HepG2 (cell line): ENCODE results near the gene METTL21C.

Experiments used
- CTCF ChIP-seq: sonication (generic); formaldehyde crosslinking; IDR thresholded peaks from 2 replicates; pipeline ENCODE4 v1.5.0; 2020; ENCODE audit warnings: mild to moderate bottlenecking, missing genetic modification reagents, moderate library complexity
- EP300 ChIP-seq, 3 experiments: sonication (generic) in 1 of 3; formaldehyde crosslinking in 1 of 3; IDR thresholded peaks; 2 replicates each; pipeline versions ENCODE4 v1.5.1 to v1.6.1; 2011 to 2020; ENCODE audit warnings: low read depth in 2 of 3, low read length in 2 of 3, borderline replicate concordance in 1 of 3, improper control_type of control experiment in 1 of 3, mild to moderate bottlenecking in 1 of 3, missing genetic modification reagents in 1 of 3, moderate library complexity in 1 of 3
- EZH2 ChIP-seq: conservative IDR thresholded peaks from 2 replicates; pipeline ENCODE4 v1.6.1; 2012; ENCODE audit warnings: mild to moderate bottlenecking, low read depth, low read length, moderate library complexity
- HIVEP1 ChIP-seq: sonication (generic); formaldehyde crosslinking; IDR thresholded peaks from 2 replicates; pipeline ENCODE4 v1.4.0; 2020; ENCODE audit warnings: mild to moderate bottlenecking, missing genetic modification reagents
- HNF1A ChIP-seq, 2 experiments: sonication (generic) in 1 of 2; formaldehyde crosslinking in 1 of 2; IDR thresholded peaks; 2 replicates each; pipeline versions ENCODE4 v1.4.0 to v1.6.1; 2016 to 2020; ENCODE audit warnings: borderline replicate concordance in 1 of 2, low read depth in 1 of 2, mild to moderate bottlenecking in 1 of 2, missing genetic modification reagents in 1 of 2
- NFATC3 ChIP-seq: sonication (generic); formaldehyde crosslinking; IDR thresholded peaks from 2 replicates; pipeline ENCODE4 v1.5.1; 2020; ENCODE audit warnings: mild to moderate bottlenecking, missing genetic modification reagents
- RFX5 ChIP-seq: IDR thresholded peaks from 2 replicates; pipeline ENCODE4 v1.6.1; 2011; ENCODE audit warnings: low read depth, low read length, improper control_type of control experiment
- SRF ChIP-seq: IDR thresholded peaks from 2 replicates; pipeline ENCODE4 v1.6.1; 2011; ENCODE audit warnings: mild to moderate bottlenecking, low read depth, low read length, moderate library complexity
- YEATS2 ChIP-seq: sonication (generic); formaldehyde crosslinking; IDR thresholded peaks from 2 replicates; pipeline ENCODE4 v1.4.0; 2020; ENCODE audit warnings: missing genetic modification reagents, borderline replicate concordance
- ZNF138 ChIP-seq: sonication (generic); formaldehyde crosslinking; IDR thresholded peaks from 2 replicates; pipeline ENCODE4 v1.5.0; 2020; ENCODE audit warnings: mild to moderate bottlenecking, low read depth, missing genetic modification reagents
- ZNF24 ChIP-seq: fragments of 450-650 bp; IDR thresholded peaks from 2 replicates; pipeline ENCODE4 v1.6.1; 2017; ENCODE audit warnings: antibody characterized with exemption, mild to moderate bottlenecking
- ZNF549 ChIP-seq: sonication (generic); formaldehyde crosslinking; IDR thresholded peaks from 2 replicates; pipeline ENCODE4 v1.5.0; 2020; ENCODE audit warnings: missing genetic modification reagents
- ZNF609 ChIP-seq: sonication (generic); formaldehyde crosslinking; IDR thresholded peaks from 2 replicates; pipeline ENCODE4 v1.4.0; 2020; ENCODE audit warnings: mild to moderate bottlenecking, missing genetic modification reagents, borderline replicate concordance

- TF ChIP-seq HNF1A (IDR thresholded peaks at IDR 0.05; ENCODE audit: low read depth) (no peak), HNF1A (CRISPR knock-in tag; IDR thresholded peaks at IDR 0.05; ENCODE audit: borderline replicate concordance) (no peak), ZNF138 (CRISPR knock-in tag) (no peak), EP300 (IDR thresholded peaks at IDR 0.05; ENCODE audit: low read depth in 2 of 2, low read length in 2 of 2) (no peak), EP300 (CRISPR knock-in tag; IDR thresholded peaks at IDR 0.05; ENCODE audit: borderline replicate concordance) (no peak), ZNF24 (no peak), RFX5 (no peak), EZH2 (no peak), YEATS2 (CRISPR knock-in tag) (no peak), ZNF549 (CRISPR knock-in tag) (no peak), ZNF609 (CRISPR knock-in tag) (no peak), CTCF (CRISPR knock-in tag) (no peak), NFATC3 (CRISPR knock-in tag) (no peak), HIVEP1 (CRISPR knock-in tag) (no peak), SRF (no peak)
These were observed 52.8 kb downstream of the METTL21C start for GRCh38 chr13:102642029-102642428.
